OCI-LY7 (cell line): ENCODE data around the gene CTNNA3.

Experiments
- CTCF ChIP-seq: fragments of 200-600 bp; sonication (generic); conservative IDR thresholded peaks from 2 replicates; pipeline ENCODE4 v1.5.1; 2014; ENCODE audit warnings: mild to moderate bottlenecking, antibody characterized with exemption, low read length, moderate library complexity, mixed read lengths
- EZH2phosphoT487 ChIP-seq: fragments of 200-600 bp; sonication (generic); IDR thresholded peaks from 2 replicates; pipeline ENCODE4 v1.6.1; 2018; ENCODE audit warnings: low read depth, borderline replicate concordance, mild to moderate bottlenecking, mixed run types, antibody characterized with exemption, low read length, moderate library complexity, mixed read lengths

- TF ChIP-seq CTCF (no peak), EZH2phosphoT487 (no peak)
Measured at GRCh38 chr10:66836057-66836456, 859.9 kb downstream of the CTNNA3 start.
